Stimulated activated naive CD4-positive, alpha-beta T cell (primary cell): ENCODE measurements around the gene ZC3H4.
"Not testable (repeated sequence)": the region's sequence is repeated elsewhere in the genome, so short reads cannot be mapped to it uniquely, and the experiment has no call there.

Experiments used
- DNase-seq, 6 experiments: peaks; one replicate each; lab custom pipeline; 2025; lab: John Stamatoyannopoulos, UW

Gene ZC3H4

DNA sequence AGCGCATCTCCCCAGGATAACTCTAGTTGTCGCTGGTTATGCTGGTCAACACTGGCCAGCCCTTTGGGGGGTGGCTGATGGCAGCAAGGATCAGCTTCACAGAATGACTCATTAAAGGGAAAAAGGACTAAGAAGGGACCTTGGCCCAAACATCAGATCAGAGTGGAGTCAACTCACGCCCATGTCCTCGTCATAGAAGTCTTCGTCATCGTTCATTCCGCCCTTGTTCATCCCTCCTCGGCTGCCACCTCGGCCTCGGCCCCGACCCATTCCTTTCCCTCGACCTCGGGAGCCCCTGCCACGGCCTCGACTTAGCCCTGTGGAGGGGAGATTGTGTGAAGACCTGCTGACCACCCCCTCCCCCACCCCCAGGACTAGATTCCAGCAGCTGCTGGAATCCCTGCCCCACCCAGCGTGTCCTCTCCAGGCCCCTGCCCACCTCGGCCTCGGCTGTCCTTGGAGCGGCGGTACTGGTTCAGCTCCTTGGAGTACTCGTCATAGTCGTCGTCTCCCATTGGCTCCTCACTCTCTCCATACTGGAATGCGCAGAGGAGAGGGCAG is 28.6 kb downstream of the ZC3H4 start:
- DNase-seq, result no peak

GRCh38 chr19:47082493-47082892 is 31.1 kb downstream of the ZC3H4 start:
- no peak for DNase-seq

DNA sequence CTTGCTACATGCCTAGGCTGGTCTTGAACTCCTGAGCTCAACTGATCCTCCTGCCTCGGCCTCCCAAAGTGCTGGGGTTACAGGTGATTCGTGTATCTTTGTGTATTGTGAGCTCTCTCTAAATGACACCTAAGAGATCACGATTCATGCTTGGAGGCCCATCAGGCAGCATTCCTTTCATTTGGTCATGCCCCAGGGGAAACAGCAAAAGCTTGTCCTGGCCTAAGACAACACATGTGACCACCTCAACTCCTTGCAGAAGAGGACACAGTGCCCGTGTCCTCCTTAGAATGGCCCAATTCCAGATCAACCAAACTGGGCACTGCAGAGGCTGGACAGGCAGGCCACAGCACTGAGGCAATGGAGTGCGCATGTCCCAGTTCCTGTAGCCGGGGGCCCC is 32.5 kb downstream of the ZC3H4 start:
- no peak for DNase-seq

DNA sequence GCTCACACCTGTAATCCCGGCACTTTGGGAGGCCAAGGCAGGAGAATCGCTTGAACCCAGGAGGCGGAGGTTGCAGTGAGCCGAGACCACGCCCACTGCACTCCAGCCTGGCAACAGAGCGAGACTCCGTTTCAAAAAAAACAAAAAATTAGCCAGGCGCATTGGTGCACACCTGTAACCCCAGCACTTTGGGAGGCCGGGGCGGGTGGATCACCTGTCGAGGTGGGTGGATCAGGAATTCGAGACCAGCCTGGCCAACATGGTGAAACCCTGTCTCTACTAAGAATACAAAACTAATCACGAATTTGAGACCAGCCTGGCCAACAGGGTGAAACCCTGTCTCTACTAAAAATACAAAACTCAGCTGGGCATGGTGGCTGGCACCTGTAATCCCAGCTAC is 35.2 kb downstream of the ZC3H4 start:
- not testable (repeated sequence) for DNase-seq

DNA sequence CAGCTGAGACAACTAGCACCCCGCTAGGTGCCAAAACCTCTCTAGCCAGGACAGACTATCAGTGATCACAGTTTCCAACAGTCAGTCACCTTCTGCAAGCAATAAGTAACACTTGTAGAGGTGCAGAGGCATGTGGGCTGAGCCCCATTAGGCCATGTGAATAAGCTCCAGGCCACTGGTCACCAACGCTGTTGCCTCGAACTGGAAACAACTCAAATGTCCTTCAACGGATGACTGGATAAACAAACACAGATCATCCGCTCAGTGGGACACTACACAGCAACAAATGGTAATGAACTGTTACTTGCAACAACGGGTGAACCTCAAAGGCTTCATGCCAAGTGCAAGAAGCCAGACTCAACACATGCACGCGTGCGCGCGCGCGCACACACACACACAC is 37.6 kb downstream of the ZC3H4 start:
- no peak for DNase-seq

- no peak for DNase-seq
Observed at GRCh38 chr19:47075179-47075810, 38.3 kb downstream of the ZC3H4 start.

- DNase-seq, result no peak
Observed at GRCh38 chr19:47074621-47075020, 39.0 kb downstream of the ZC3H4 start.

GRCh38 chr19:47073574-47073973 is 40.0 kb downstream of the ZC3H4 start:
- no peak for DNase-seq

DNA sequence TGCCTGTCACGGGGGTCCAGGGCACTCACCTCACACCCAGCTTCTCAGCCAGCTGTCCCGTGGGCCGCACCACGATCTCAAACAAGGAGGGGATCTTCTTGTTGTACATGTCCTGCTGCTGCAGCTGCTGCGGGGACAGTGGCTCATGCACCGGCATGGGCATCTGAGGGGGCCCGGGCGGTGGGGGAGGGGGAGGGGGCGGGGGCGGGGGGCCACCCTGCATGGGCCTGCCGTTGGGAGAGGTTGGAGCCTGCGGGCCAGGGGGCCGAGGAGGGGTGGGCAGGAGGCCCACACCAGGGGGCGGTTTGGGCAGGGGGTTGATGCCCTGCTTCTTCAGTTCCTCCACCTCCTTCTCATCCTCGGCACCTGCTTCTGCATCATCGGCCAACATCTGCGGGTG is 41.3 kb downstream of the ZC3H4 start:
- no peak for DNase-seq

DNA sequence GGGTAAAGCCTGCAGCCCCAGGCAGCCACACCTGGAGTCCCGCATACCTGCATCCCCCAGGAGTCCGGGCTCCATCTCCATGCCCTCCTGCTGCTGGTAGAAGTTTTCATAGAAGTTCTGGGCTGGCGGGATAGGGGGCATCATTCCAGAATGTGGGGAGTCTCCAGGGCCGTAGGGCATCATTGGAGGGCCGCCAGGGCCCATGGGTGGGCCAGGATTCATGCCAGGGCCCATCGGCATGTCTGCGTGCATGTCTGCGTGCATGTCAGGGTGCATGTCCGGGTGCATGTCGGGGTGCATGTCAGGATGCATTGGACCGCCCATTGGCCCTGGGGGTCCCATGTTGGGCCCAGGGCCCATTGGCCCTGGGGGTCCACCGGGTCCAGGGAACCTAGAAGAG is 41.8 kb downstream of the ZC3H4 start:
- DNase-seq, result no peak

DNA sequence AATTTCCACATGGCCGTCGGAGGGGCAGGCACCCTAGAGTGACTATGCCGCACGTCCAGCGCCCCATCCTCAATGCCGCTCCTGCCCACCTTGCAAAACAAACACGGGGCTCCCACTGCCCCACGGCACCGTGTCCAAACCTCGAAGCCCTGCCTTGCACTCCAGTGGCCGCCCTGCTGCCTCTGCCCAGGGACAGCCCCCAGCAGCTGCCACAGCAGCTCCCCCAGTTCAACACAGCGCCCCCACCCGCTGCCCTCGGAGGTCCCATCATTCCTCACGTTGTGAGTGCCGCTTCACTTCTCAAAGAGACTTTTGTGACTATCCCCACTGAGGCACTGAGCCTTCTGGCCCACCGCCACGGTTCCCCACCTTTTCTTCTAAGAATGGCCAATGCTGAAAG is 42.8 kb downstream of the ZC3H4 start:
- no peak for DNase-seq

- DNase-seq, result no peak
Observed at GRCh38 chr19:47069795-47070194, 43.8 kb downstream of the ZC3H4 start.

- DNase-seq, result no peak
Observed at GRCh38 chr19:47068876-47069406, 44.6 kb downstream of the ZC3H4 start.

GRCh38 chr19:47068246-47068645 is 45.3 kb downstream of the ZC3H4 start:
- no peak for DNase-seq

DNA sequence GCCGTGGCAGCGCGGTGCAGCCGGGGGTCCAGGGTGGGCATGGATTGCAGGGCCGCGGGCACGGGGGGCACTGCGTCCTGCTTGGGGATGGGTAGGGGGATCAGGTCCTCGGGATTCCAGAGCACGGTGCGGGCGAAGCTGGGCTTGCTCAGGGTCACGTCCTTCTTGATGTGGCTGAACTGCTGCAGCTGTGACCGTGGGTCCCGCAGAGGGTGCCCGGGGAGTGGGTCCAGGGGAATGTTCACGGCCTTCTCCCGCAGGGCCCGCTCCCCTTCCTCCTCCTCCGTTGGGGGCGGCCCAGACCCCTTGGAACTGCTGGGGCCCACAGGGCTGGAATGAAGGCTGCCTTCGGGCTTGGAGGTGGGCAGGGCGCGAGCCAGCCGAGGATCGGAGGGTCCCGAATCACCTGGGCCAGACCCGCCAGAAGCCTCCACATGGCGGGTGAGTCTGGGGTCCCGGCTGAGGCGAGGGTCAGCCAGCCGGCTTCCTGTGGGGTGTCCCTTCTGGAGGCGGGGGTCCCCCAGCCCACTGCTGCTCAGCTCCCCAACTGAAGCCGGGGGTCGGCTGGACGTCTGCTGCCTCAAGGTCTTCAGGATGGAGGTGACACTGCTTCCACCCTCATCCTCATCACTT is 46.2 kb downstream of the ZC3H4 start:
- DNase-seq, result no peak

DNA sequence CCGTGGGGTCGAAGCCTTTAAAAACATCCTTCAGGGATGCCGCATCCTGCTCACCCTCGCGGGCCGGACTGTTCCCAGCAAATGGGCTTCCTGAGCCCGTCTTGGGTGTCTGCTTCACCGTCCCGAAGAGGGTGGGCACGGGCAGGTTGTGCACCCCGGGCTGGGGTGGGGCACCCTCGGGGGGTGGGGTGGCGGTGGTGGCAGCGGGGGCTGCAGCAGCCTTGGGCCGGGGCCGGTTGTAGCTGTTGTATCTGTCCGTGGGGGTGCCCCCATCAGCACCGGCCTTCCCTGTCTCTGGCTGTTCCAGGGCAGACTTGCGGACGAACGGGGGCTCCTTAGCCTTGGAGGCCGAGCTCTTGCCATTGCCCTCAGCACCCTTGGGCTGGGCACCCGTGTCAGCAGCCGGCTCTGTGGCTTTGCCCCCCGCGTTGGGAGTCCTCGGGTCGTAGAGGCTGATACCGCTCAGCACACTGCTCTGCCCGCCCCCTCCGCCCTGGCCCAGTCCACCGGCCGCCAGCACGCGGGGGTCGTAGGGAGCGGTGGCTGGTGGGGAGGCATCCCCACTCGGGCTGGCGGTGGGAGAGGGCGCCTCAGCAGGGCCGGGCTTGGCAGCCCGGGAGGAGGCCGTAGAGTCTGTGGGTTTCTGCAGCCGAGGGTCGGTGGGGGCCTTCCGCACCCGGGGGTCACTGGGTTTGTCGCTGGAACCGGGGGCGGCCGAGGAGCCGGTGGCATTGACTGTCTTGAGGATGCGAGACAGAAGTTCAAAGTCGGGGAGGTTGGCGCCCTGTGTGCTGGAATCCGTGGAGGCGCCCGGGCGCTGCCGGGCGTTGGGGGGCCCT is 47.0 kb downstream of the ZC3H4 start:
- DNase-seq, result no peak

DNA sequence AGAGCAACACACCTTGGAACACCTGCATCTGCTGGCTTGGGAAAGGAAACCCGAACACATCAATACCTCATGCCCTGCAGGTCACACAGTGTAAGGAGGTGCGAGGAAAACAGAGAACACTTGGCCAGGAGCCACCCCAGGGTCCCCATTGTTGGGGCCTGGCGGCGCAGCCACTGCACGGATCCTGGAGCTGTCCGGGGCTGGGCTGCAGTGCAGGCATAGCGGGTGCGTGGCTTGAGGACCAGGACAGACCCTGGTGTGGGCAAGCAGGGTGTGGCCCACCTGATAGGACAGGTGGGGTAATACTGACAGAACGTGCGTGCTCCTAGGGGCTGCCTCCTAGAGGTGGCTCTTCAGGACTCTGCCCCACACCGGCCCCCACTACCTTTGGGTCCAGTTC is 48.3 kb downstream of the ZC3H4 start:
- DNase-seq, result no peak

GRCh38 chr19:47063874-47064273 is 49.7 kb downstream of the ZC3H4 start:
- DNase-seq, result no peak

- no peak for DNase-seq
Observed at GRCh38 chr19:47058621-47059022, 55.0 kb downstream of the ZC3H4 start.

DNA sequence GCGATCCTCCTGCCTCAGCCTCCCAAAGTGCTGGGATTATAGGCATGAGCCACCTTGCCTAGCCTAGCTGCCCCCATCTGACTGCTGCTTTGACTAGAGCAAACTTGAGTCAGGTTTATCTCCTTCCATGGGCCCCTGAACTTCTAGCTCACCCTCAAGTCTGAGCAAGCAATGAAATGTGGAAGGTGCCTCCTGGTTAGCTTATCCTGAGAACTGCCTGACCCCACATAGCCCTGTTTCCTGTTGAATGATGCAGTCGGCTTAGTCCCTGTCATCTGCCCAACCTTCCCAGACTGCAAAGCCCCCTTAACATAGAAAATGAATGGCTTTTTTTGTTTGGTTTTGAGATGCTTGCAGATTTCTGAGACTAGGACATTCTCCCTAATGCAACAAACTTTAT is 56.2 kb downstream of the ZC3H4 start:
- DNase-seq, result no peak

GRCh38 chr19:47056411-47056810 is 57.2 kb downstream of the ZC3H4 start:
- no peak for DNase-seq

- not testable (repeated sequence) for DNase-seq
Observed at GRCh38 chr19:47050562-47050961, 63.0 kb downstream of the ZC3H4 start.

- no peak for DNase-seq
Observed at GRCh38 chr19:47049307-47049700, 64.3 kb downstream of the ZC3H4 start.
